ENCODE measurements around the gene ATM.
A peak's percentile ranks its signal among the peaks of the same experiment; 100 is the strongest.
"Not testable (repeated sequence)": the region's sequence is repeated elsewhere in the genome, so short reads cannot be mapped to it uniquely, and the experiment has no call there.

ATM gene

DNA sequence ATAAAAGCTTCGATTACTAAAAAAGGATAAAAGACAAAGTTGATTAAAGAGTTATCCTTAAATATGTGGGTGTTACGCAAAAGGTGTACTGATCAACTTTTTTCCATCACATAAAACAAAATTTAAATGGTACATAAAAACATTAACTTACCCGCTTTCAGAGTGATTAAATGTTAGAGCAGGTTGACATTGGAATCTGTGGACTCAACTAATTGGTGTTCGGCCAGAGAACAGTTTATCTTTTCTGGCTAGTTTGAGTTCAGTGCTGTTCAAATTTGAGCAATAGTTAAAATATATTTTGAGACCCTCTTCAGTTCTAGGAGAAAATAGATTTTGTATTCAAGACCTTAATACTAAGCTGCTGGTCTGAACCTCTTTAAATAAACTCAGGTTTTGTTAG, 56.1 kb downstream of the ATM start:
- FAIRE-seq (no peak), DNase-seq (ENCODE audit: insufficient read length, low spot score) (no peak)

DNA sequence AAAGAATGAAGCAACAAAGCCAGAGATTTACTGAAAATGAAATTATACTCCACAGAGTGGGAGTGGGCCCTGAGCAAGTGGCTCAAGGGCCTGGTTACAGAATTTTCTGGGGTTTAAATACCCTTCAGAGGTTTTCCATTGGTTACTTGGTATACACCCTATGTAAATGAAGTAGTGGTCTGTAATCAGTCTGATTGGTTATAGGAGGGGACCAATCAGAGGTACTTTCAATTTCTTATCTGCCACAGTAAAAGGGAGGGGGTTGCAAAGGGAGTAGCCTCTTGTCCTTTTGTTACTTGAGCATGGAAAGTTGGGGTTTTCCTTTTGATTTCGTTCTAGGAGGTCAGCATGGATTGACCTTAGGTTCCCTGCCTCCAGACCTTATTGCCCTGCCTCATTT, 63.5 kb downstream of the ATM start:
- DNase-seq (ENCODE audit: insufficient read length, low spot score) (no peak), FAIRE-seq (no peak)

DNA sequence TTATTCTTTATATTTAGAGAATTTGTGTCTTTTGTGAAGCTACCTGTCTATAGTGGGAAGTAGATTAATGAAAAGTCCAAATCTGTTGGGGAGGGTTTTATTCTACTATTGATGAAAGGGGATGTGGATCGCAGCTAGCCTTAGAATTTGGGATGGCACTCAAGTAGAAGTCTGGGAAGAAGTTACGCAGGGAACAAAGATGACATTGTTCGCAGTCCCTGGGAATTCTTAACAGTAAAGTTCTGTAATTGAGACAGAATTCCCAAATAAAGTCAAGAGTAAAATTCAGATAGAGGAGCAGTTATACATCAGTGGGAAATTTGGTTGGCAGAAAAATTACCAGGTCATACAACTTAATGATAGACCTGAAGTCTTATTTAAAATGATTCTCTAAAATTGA, 64.1 kb downstream of the ATM start:
- no peak for FAIRE-seq

GRCh38 chr11:108289066-108289465, 66.2 kb downstream of the ATM start:
- not testable (repeated sequence) for DNase-seq (ENCODE audit: insufficient read length, low spot score); FAIRE-seq

More for the DNA sequence above, 64.1 kb downstream of the ATM start:
- DNase-seq (ENCODE audit: insufficient read length, low spot score): no peak

GRCh38 chr11:108289699-108290098, 66.8 kb downstream of the ATM start:
- no peak for DNase-seq (ENCODE audit: insufficient read length, low spot score)
- no peak for FAIRE-seq

GRCh38 chr11:108293229-108293628, 70.4 kb downstream of the ATM start:
- FAIRE-seq (no peak), DNase-seq (ENCODE audit: insufficient read length, low spot score) (no peak)

GRCh38 chr11:108302121-108302785, 79.4 kb downstream of the ATM start:
- FAIRE-seq: no peak
- DNase-seq (ENCODE audit: insufficient read length, low spot score): no peak

DNA sequence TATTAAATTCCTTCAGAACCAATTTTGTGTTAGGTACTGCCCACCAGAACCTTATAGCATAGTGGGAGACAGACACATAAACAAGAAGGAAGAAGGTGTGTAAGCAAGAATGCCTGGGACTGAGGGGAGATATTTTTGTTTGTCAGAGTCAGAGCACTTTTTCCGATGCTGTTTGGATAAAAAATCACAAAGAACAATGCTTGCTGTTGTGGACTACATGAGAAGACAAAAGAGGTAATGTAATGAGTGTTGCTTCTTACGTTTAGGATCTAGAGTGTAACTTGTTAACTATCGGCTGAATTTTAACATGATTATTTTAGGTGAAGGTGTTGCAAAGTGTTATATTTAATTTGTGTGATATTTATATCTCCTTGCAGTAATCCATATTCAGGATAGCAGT, 84.9 kb downstream of the ATM start:
- DNase-seq (ENCODE audit: insufficient read length, low spot score): no peak

DNA sequence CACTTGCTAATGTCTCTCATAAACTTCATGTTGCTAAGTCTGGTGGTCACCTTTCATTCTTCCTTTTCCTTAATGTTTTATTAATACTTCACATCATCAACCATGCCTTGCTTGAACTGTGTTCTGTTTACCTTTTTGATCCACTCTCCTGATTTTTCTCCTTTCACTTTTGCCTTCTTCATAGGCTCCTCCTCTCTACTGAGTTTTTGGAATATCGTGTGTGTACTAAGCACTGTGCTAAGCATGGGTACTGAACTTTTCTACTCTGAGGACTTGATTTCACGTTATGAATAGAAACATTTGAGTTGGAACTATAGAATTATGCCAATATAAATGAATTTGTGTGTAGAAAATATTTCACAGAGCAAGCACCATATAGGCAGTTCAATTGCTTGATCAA, 90.6 kb downstream of the ATM start:
- DNase-seq (ENCODE audit: insufficient read length, low spot score): no peak

More for the DNA sequence above, 84.9 kb downstream of the ATM start:
- FAIRE-seq: no peak

GRCh38 chr11:108316061-108316460, 93.2 kb downstream of the ATM start:
- DNase-seq (ENCODE audit: insufficient read length, low spot score): no peak

More for the DNA sequence above, 90.6 kb downstream of the ATM start:
- FAIRE-seq: no peak

DNA sequence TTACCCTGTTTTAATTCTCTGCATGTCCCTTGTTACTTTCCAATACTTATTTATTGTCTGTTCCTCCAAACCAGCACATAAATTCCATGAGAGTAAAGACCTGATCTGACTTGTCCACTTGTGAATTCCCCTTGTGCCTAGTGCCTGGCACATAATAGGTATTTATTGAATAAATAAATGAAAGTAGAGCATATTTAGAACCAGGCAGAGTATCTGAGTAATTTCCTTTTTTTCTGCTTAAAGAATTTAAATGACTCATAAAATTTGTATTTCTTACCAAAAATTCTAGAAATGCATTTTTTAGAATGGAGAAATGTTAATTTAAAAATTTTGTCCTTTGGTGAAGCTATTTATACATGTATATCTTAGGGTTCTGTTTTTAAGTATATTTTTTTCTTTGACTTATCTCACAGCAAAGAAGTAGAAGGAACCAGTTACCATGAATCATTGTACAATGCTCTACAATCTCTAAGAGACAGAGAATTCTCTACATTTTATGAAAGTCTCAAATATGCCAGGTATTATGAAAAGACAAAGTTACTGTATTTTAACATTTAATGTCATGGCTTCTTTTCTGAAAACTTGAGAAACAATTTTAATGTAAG, 96.8 kb downstream of the ATM start:
- no peak for FAIRE-seq
- DNase-seq (ENCODE audit: insufficient read length, low spot score): no peak

More at GRCh38 chr11:108316061-108316460, 93.2 kb downstream of the ATM start:
- FAIRE-seq: no peak

- FAIRE-seq (no peak), DNase-seq (ENCODE audit: insufficient read length, low spot score) (no peak)
Measured at GRCh38 chr11:108322666-108323065, 99.8 kb downstream of the ATM start.

DNA sequence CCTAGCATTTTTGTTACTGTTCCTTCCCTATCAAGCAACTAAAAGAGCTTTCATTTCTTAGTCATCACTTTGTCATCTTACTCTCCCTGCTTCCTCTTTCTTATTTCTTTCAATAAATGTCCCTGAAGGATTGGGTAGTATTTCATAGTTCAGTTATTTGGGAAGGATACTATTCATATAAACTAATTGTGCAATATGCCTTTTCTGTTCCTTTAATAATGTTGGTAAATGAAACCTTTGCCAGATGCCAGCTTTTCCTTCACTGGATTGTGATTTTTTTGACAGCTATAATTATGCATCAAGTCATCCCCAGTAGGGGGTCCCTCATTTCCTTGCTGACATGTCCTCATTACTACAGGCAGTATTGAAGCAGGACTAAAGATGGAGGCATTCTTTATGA, 101.7 kb downstream of the ATM start:
- no peak for FAIRE-seq
- peak; percentile 9 for DNase-seq (ENCODE audit: insufficient read length, low spot score)

DNA sequence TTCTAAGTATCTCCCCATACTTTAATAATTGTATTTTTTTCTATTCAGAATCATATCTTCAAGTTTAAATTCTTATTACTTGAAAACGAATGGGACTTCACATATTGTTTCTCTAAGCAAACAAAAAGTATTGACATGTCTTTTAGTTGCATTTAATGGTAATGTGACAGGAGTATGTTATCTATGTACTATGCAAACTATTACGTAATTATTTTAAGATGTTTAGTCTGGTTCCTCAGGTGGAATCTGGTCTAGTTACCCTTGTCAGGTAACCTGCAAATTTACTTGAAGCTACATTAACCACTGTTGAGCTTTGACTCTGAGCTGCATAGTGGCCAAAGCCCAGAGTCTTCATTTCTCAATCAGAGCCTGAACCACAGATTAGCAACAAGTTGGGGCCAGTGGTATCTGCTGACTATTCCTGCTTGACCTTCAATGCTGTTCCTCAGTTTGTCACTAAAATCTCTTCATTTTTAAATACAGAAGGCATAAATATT, 110.6 kb downstream of the ATM start:
- FAIRE-seq: no peak
- DNase-seq (ENCODE audit: insufficient read length, low spot score): no peak

GRCh38 chr11:108338750-108339149, 115.9 kb downstream of the ATM start:
- FAIRE-seq (no peak), DNase-seq (ENCODE audit: insufficient read length, low spot score) (no peak)

GRCh38 chr11:108340973-108341372, 118.1 kb downstream of the ATM start:
- DNase-seq (ENCODE audit: insufficient read length, low spot score) (no peak), FAIRE-seq (peak; percentile 9)

GRCh38 chr11:108341654-108342053, 118.8 kb downstream of the ATM start:
- DNase-seq (ENCODE audit: insufficient read length, low spot score) (no peak), FAIRE-seq (no peak)

DNA sequence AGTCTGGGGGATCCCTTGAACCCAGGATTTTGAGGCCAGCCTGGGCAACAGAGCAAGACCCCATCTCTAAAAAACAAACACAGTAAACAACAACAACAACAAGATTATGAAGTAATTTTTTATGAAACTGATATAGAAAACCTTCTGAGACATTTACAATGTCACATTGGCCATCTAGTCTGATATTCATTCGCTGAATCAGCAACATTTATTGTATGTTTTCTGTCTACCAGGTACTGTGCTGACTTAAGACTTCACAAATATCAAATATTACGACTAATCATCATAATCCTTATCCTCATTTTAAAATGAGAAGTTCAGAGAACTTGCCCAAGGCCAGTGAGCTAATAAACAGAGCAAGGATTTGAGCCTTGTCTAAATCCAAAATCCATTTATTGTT, 120.8 kb downstream of the ATM start:
- FAIRE-seq: no peak
- no peak for DNase-seq (ENCODE audit: insufficient read length, low spot score)

- no peak for FAIRE-seq
- DNase-seq (ENCODE audit: insufficient read length, low spot score): no peak
Measured at GRCh38 chr11:108345767-108346166, 122.9 kb downstream of the ATM start.

DNA sequence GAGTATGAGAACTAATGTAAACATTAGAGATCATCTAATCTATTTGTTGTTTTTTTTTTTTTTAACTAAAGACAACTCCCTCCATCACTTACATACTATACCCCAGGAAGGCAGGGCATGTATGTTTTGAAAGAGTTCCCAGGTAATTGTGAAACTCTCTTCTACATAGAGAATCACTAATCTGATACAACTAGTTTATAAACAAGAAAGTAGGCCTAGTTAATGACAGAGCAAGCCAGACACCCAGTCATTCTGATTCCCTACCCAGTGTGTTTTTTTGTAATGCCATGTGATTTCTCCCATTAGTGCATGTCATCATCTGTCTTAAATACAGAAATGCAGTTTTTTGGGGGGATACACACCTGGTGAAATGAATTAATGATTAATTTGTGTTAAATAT, 123.6 kb downstream of the ATM start:
- FAIRE-seq (no peak), DNase-seq (ENCODE audit: insufficient read length, low spot score) (no peak)

DNA sequence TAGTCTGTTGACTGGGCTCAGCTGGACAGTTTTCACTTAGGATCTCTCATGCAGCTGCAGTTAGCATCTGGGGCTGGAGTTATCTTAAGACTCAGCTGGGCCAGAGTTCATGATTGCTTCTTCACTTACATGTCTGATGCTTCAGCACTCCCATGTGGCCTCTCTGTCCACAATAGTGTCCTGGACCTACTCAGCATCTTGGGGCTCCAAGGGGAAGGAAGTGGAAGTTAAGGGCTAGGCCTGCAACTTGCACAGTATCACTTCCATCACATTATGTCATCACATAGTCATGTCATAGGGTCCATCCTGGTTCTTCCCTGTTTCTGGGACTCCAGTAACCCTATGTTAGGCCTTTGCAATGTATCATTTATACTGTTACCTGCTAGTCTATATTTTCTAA, 128.6 kb downstream of the ATM start:
- FAIRE-seq: no peak
- no peak for DNase-seq (ENCODE audit: insufficient read length, low spot score)

- DNase-seq (ENCODE audit: insufficient read length, low spot score) (no peak), FAIRE-seq (no peak)
Measured at GRCh38 chr11:108364159-108364558, 141.3 kb downstream of the ATM start.

Data from HTR-8/SVneo (cell line).